Measurements from ENCODE around the gene DCTN5. TPM values are rescaled to one million over a fixed set of nuclear protein-coding genes. Genes with fewer than 3 reads are reported as not detected.

The DCTN5 gene
- total and polyA plus RNA-seq, 2 of the 13 experiments (the other 11 are each of a cell fraction or from before 2014, with no cell fraction given): 105 to 207 TPM

DNA sequence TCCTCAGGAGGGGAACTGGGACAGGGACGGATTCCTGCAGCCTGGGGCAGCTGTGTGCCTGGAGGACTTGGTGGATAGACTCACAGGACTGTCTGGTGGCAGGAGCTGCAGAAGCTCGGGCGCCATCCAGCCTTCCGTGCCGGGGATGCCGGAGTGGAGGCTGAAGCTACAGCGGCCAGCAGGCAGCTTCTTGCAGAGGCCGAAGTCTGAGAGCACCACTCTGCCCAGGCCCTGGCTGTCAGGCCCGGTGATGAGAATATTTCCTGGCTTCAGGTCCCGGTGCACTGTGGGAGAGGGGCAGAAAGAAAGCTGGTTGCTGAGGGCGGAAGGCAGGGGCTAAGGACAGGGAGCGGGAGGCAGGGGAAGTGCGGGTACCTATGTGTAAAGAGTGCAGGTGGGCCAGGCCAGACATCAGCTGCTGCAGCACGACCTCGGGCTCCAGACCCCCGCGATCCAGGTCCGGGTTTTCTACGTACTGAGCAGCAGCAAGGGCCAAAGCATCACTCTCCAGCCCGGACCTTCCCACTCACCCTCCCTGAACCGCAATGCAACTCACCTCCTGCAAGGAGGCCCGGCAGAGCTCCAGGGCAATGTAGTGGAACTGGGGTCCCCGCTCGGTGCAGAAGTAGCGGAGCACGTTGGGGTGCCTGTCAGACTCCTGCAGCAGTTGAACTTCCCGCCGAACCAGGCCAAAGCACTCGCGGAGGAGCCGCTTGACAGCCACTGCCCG, 53.5 kb downstream of the DCTN5 start (continued):
- TF ChIP-seq, protein P1, sequence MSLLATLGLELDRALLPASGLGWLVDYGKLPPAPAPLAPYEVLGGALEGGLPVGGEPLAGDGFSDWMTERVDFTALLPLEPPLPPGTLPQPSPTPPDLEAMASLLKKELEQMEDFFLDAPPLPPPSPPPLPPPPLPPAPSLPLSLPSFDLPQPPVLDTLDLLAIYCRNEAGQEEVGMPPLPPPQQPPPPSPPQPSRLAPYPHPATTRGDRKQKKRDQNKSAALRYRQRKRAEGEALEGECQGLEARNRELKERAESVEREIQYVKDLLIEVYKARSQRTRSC (CRISPR knock-in tag; IDR thresholded peaks at IDR 0.05; ENCODE audit: low read depth): no peak; the same call in 1 of the 2 replicates
- TF ChIP-seq, protein P2, sequence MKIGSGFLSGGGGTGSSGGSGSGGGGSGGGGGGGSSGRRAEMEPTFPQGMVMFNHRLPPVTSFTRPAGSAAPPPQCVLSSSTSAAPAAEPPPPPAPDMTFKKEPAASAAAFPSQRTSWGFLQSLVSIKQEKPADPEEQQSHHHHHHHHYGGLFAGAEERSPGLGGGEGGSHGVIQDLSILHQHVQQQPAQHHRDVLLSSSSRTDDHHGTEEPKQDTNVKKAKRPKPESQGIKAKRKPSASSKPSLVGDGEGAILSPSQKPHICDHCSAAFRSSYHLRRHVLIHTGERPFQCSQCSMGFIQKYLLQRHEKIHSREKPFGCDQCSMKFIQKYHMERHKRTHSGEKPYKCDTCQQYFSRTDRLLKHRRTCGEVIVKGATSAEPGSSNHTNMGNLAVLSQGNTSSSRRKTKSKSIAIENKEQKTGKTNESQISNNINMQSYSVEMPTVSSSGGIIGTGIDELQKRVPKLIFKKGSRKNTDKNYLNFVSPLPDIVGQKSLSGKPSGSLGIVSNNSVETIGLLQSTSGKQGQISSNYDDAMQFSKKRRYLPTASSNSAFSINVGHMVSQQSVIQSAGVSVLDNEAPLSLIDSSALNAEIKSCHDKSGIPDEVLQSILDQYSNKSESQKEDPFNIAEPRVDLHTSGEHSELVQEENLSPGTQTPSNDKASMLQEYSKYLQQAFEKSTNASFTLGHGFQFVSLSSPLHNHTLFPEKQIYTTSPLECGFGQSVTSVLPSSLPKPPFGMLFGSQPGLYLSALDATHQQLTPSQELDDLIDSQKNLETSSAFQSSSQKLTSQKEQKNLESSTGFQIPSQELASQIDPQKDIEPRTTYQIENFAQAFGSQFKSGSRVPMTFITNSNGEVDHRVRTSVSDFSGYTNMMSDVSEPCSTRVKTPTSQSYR (CRISPR knock-in tag; IDR thresholded peaks at IDR 0.05; ENCODE audit: borderline replicate concordance): no peak
- no peak for TF ChIP-seq ZZZ3 (CRISPR knock-in tag; IDR thresholded peaks at IDR 0.05; ENCODE audit: borderline replicate concordance)
- no peak for TF ChIP-seq KMT2A (CRISPR knock-in tag; IDR thresholded peaks at IDR 0.05)
- no peak for TF ChIP-seq ZBTB8A (CRISPR knock-in tag; IDR thresholded peaks at IDR 0.05; ENCODE audit: borderline replicate concordance, low read depth)
- TF ChIP-seq GTF3A (CRISPR knock-in tag; conservative IDR thresholded peaks at IDR 0.05): peak; percentile 39; the same call in 1 of the 2 replicates
- TF ChIP-seq, protein P3, sequence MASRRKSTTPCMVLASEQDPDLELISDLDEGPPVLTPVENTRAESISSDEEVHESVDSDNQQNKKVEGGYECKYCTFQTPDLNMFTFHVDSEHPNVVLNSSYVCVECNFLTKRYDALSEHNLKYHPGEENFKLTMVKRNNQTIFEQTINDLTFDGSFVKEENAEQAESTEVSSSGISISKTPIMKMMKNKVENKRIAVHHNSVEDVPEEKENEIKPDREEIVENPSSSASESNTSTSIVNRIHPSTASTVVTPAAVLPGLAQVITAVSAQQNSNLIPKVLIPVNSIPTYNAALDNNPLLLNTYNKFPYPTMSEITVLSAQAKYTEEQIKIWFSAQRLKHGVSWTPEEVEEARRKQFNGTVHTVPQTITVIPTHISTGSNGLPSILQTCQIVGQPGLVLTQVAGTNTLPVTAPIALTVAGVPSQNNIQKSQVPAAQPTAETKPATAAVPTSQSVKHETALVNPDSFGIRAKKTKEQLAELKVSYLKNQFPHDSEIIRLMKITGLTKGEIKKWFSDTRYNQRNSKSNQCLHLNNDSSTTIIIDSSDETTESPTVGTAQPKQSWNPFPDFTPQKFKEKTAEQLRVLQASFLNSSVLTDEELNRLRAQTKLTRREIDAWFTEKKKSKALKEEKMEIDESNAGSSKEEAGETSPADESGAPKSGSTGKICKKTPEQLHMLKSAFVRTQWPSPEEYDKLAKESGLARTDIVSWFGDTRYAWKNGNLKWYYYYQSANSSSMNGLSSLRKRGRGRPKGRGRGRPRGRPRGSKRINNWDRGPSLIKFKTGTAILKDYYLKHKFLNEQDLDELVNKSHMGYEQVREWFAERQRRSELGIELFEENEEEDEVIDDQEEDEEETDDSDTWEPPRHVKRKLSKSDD (CRISPR knock-in tag; IDR thresholded peaks at IDR 0.05; ENCODE audit: low read depth): no peak
- TF ChIP-seq, protein P4, sequence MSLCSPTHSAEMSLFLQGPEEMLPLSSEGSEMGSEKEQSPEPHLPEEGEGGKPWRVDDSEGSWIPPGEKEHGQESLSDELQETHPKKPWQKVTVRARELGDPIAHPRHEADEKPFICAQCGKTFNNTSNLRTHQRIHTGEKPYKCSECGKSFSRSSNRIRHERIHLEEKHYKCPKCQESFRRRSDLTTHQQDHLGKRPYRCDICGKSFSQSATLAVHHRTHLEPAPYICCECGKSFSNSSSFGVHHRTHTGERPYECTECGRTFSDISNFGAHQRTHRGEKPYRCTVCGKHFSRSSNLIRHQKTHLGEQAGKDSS (CRISPR knock-in tag; IDR thresholded peaks at IDR 0.05; ENCODE audit: borderline replicate concordance, low read depth): peak; percentile 72
- TF ChIP-seq, protein P5, sequence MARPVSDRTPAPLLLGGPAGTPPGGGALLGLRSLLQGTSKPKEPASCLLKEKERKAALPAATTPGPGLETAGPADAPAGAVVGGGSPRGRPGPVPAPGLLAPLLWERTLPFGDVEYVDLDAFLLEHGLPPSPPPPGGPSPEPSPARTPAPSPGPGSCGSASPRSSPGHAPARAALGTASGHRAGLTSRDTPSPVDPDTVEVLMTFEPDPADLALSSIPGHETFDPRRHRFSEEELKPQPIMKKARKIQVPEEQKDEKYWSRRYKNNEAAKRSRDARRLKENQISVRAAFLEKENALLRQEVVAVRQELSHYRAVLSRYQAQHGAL (CRISPR knock-in tag; IDR thresholded peaks at IDR 0.05; ENCODE audit: not compliant biosample characterization): no peak
- no peak for TF ChIP-seq SMARCC2 (IDR thresholded peaks at IDR 0.05)
- TF ChIP-seq CEBPG (CRISPR knock-in tag; IDR thresholded peaks at IDR 0.05): no peak
- TF ChIP-seq, protein P6, sequence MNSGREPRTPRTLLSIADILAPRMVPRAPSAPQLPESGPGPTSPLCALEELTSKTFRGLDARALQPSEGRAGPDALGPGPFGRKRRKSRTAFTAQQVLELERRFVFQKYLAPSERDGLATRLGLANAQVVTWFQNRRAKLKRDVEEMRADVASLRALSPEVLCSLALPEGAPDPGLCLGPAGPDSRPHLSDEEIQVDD (CRISPR knock-in tag; IDR thresholded peaks at IDR 0.05; ENCODE audit: borderline replicate concordance): no peak; the same call in 1 of the 2 replicates
- no peak for TF ChIP-seq MATR3 (CRISPR knock-in tag; IDR thresholded peaks at IDR 0.05)
- TF ChIP-seq, protein P7, sequence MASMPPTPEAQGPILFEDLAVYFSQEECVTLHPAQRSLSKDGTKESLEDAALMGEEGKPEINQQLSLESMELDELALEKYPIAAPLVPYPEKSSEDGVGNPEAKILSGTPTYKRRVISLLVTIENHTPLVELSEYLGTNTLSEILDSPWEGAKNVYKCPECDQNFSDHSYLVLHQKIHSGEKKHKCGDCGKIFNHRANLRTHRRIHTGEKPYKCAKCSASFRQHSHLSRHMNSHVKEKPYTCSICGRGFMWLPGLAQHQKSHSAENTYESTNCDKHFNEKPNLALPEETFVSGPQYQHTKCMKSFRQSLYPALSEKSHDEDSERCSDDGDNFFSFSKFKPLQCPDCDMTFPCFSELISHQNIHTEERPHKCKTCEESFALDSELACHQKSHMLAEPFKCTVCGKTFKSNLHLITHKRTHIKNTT (CRISPR knock-in tag; IDR thresholded peaks at IDR 0.05): no peak
- TF ChIP-seq RAD51 (IDR thresholded peaks at IDR 0.05; ENCODE audit: borderline replicate concordance): no peak
- no peak for TF ChIP-seq SIX1 (CRISPR knock-in tag; IDR thresholded peaks at IDR 0.05; ENCODE audit: borderline replicate concordance)
- 0 out of 2 replicates have a peak, but pooled peaks have one; percentile 8 for TF ChIP-seq CBX5 (CRISPR knock-in tag; IDR thresholded peaks at IDR 0.05; ENCODE audit: borderline replicate concordance)
